Upper lobe of left lung (tissue), 6 donors: Measurements from ENCODE around the gene SLC12A2. TPM values are rescaled to one million over a fixed set of nuclear protein-coding genes. Genes with fewer than 3 reads are reported as not detected.

ENCODE experiments used
- ATAC-seq, 2 donors: fragments of 200-7000 bp; cut with Tn5 transposase; one replicate each; pipeline ENCODE4 v1.9.1; 2022; ENCODE audit warnings: mild to moderate bottlenecking in 2 of 2, moderate library complexity in 2 of 2; ENCODE audit not compliant: low FRiP score in 2 of 2
- DNase-seq, 2 donors: peaks; one replicate each; pipeline ENCODE4 v3.0.0-alpha.2; 2019 to 2020
- H3K27ac ChIP-seq, 4 donors: fragments of 200-600 bp; sonication (generic); one replicate each; pipeline ENCODE4 v1.5.1; 2016 to 2019
- H3K27me3 ChIP-seq, 4 donors: fragments of 200-600 bp; sonication (generic); one replicate each; pipeline ENCODE4 v1.5.1; 2017 to 2019
- H3K36me3 ChIP-seq, 4 donors: fragments of 200-600 bp; sonication (generic); one replicate each; pipeline ENCODE4 v1.5.1; 2016 to 2019
- H3K4me1 ChIP-seq, 4 donors: fragments of 200-600 bp; sonication (generic); one replicate each; pipeline ENCODE4 v1.5.1; 2018 to 2019
- H3K4me3 ChIP-seq, 4 donors: fragments of 200-600 bp; sonication (generic); one replicate each; pipeline ENCODE4 v1.5.1; 2017 to 2019; ENCODE audit warnings: mild to moderate bottlenecking in 2 of 4, moderate library complexity in 1 of 4
- H3K9me3 ChIP-seq, 4 donors: fragments of 200-600 bp; sonication (generic); one replicate each; pipeline ENCODE4 v1.5.1; 2018 to 2019
- CTCF ChIP-seq, 6 experiments: fragments of 450-650 bp in 4 of 6; fragments of 200-600 bp in 2 of 6; sonication (generic) in 2 of 6; IDR thresholded peaks; one replicate each; pipeline ENCODE4 v1.5.1; 2016 to 2019; ENCODE audit warnings: antibody characterized with exemption in 6 of 6
- EP300 ChIP-seq, 4 donors: sonication (generic); formaldehyde crosslinking; IDR thresholded peaks; one replicate each; pipeline ENCODE4 v1.5.1; 2017; ENCODE audit warnings: antibody characterized with exemption in 4 of 4, control low read depth in 2 of 4
- POLR2A ChIP-seq, 4 donors: fragments of 450-650 bp; IDR thresholded peaks; one replicate each; pipeline ENCODE4 v1.5.1; 2016 to 2017; ENCODE audit warnings: antibody characterized with exemption in 4 of 4, mild to moderate bottlenecking in 2 of 4
- POLR2AphosphoS5 ChIP-seq, 2 donors: sonication (generic); formaldehyde crosslinking; IDR thresholded peaks; one replicate each; pipeline ENCODE4 v1.5.1; 2017; ENCODE audit warnings: antibody characterized with exemption in 2 of 2
- WGBS, 2 donors: methylation state at CpG; one replicate each; pipeline ENCODE4 v1.1.5; 2017 to 2018; 5-methylcytosine and 5-hydroxymethylcytosine counted together
- total RNA-seq, 6 donors: library from RNA; depleted of rRNA in 4 of 6; stranded (reverse); fragments of >200 nt in 4 of 6; gene quantifications; one replicate each; pipeline versions ENCODE4 v1.1.0 to v1.2.1, GENCODE V29; 2016 to 2021
- donor health status: DM: no; HTN: no; CAD: no; lungs with moderate emphysema.
- donor health status: DM: no; HTN: yes; CAD: no; lungs with severe emphysema.

Gene SLC12A2
- total RNA-seq, 6 donors from 2014 or later = 12.6 to 44.1 (median 28.0) TPM

- ATAC-seq = no peak
- H3K9me3 ChIP-seq = peaks cover 13 to 16% (median 15%) of the 10 kb centered on the region in 4 donors
- no peak for DNase-seq
- H3K4me3 ChIP-seq = no peak overlapping the region
- H3K27ac ChIP-seq = no peak overlapping the region
- 87 to 90% methylated on average over 5 of the region's 5 CpGs for WGBS, 2 donors
- H3K27me3 ChIP-seq = no peaks in the 10 kb centered on the region
- H3K36me3 ChIP-seq = no peaks in the 10 kb centered on the region
- TF ChIP-seq EP300 (IDR thresholded peaks at IDR 0.05) (no peak), POLR2A (IDR thresholded peaks at IDR 0.05) (no peak), CTCF (IDR thresholded peaks at IDR 0.05) (no peak), POLR2AphosphoS5 (IDR thresholded peaks at IDR 0.05) (no peak)
- peaks cover 0 to 4% (median 0%) of the 10 kb centered on the region in 4 donors for H3K4me1 ChIP-seq
Measured at GRCh38 chr5:128099944-128100343, 16.4 kb downstream of the SLC12A2 start.

- TF ChIP-seq CTCF (IDR thresholded peaks at IDR 0.05) (no peak), EP300 (IDR thresholded peaks at IDR 0.05) (no peak), POLR2A (IDR thresholded peaks at IDR 0.05) (no peak), POLR2AphosphoS5 (IDR thresholded peaks at IDR 0.05) (no peak)
- DNase-seq (no peak), ATAC-seq (no peak)
- Histone ChIP-seq H3K4me1 (peaks cover 0 to 4% (median 0%) of the 10 kb centered on the region in 4 donors), H3K4me3 (no peak overlapping the region), H3K36me3 (no peaks in the 10 kb centered on the region), H3K27me3 (no peaks in the 10 kb centered on the region), H3K27ac (no peak overlapping the region), H3K9me3 (peaks cover 13 to 16% (median 15%) of the 10 kb centered on the region in 4 donors)
- WGBS, 2 donors = 68 to 82% methylated on average over 5 of the region's 5 CpGs
Measured at GRCh38 chr5:128100860-128101557, 17.4 kb downstream of the SLC12A2 start.

- no peak for ATAC-seq
- Histone ChIP-seq H3K9me3 (peaks cover 12 to 16% (median 14%) of the 10 kb centered on the region in 4 donors), H3K36me3 (no peaks in the 10 kb centered on the region), H3K4me3 (no peak overlapping the region), H3K27ac (no peak overlapping the region), H3K27me3 (no peaks in the 10 kb centered on the region), H3K4me1 (peaks cover 0 to 4% (median 0%) of the 10 kb centered on the region in 4 donors)
- TF ChIP-seq POLR2AphosphoS5 (IDR thresholded peaks at IDR 0.05) (no peak), EP300 (IDR thresholded peaks at IDR 0.05) (no peak), POLR2A (IDR thresholded peaks at IDR 0.05) (no peak), CTCF (IDR thresholded peaks at IDR 0.05) (no peak)
- 90 to 92% methylated on average over 1 of the region's 1 CpG for WGBS, 2 donors
- DNase-seq = no peak
Measured at GRCh38 chr5:128101676-128102075, 18.1 kb downstream of the SLC12A2 start.

GRCh38 chr5:128105203-128105602 is 21.6 kb downstream of the SLC12A2 start:
- Histone ChIP-seq H3K27ac (no peak overlapping the region), H3K27me3 (no peaks in the 10 kb centered on the region), H3K4me3 (no peak overlapping the region), H3K36me3 (no peaks in the 10 kb centered on the region), H3K4me1 (peaks cover 0 to 4% (median 0%) of the 10 kb centered on the region in 4 donors), H3K9me3 (no peaks in the 10 kb centered on the region)
- TF ChIP-seq EP300 (IDR thresholded peaks at IDR 0.05) (no peak), POLR2A (IDR thresholded peaks at IDR 0.05) (no peak), POLR2AphosphoS5 (IDR thresholded peaks at IDR 0.05) (no peak), CTCF (IDR thresholded peaks at IDR 0.05) (no peak)
- WGBS, 2 donors = 87 to 88% methylated on average over 7 of the region's 7 CpGs
- ATAC-seq (no peak), DNase-seq (no peak)

GRCh38 chr5:128109138-128109537 is 25.6 kb downstream of the SLC12A2 start:
- ATAC-seq (no peak), DNase-seq (peak in 1 of 2 donors; percentile 49)
- H3K27me3 ChIP-seq = no peaks in the 10 kb centered on the region
- H3K36me3 ChIP-seq = peaks cover 0 to 2% (median 0%) of the 10 kb centered on the region in 4 donors
- H3K9me3 ChIP-seq = no peaks in the 10 kb centered on the region
- TF ChIP-seq POLR2A (IDR thresholded peaks at IDR 0.05) (no peak), POLR2AphosphoS5 (IDR thresholded peaks at IDR 0.05) (no peak), CTCF (IDR thresholded peaks at IDR 0.05) (no peak), EP300 (IDR thresholded peaks at IDR 0.05) (no peak)
- 96 to 98% methylated on average over 14 of the region's 14 CpGs for WGBS, 2 donors
- no peak overlapping the region for H3K27ac ChIP-seq
- H3K4me1 ChIP-seq = no peaks in the 10 kb centered on the region
- H3K4me3 ChIP-seq = no peak overlapping the region
